Right atrium auricular region (tissue), 2 donors: Measurements from ENCODE around the gene ENO4. TPM values are rescaled to one million over a fixed set of nuclear protein-coding genes. Genes with fewer than 3 reads are reported as not detected.

ENCODE experiments used
- DNase-seq: peaks from one replicate; pipeline ENCODE4 v3.0.0-alpha.2; 2019; ENCODE audit warnings: low spot score
- H3K27ac ChIP-seq, 2 donors: fragments of 200-600 bp; sonication (generic); 1 replicate in 1 of 2; 2 replicates in 1 of 2; pipeline ENCODE4 v1.5.1; 2016 to 2019
- H3K27me3 ChIP-seq, 2 donors: fragments of 200-600 bp; sonication (generic); one replicate each; pipeline versions ENCODE4 v1.5.1 to v1.6.0; 2017 to 2019
- H3K36me3 ChIP-seq: fragments of 200-600 bp; sonication (generic); one replicate; pipeline ENCODE4 v1.5.1; 2016
- H3K4me1 ChIP-seq, 2 donors: fragments of 200-600 bp; sonication (generic); one replicate each; pipeline versions ENCODE4 v1.5.1 to v1.6.0; 2017 to 2019
- H3K4me3 ChIP-seq, 2 donors: fragments of 200-600 bp; sonication (generic); 1 replicate in 1 of 2; 2 replicates in 1 of 2; pipeline ENCODE4 v1.5.1; 2017 to 2019; ENCODE audit warnings: mild to moderate bottlenecking in 1 of 2, moderate library complexity in 1 of 2
- H3K9me3 ChIP-seq, 2 donors: fragments of 200-600 bp; sonication (generic); one replicate each; pipeline ENCODE4 v1.5.1; 2019
- CTCF ChIP-seq, 2 donors: fragments of 200-600 bp; sonication (generic); IDR thresholded peaks; one replicate each; pipeline ENCODE4 v1.5.1; 2019; ENCODE audit warnings: antibody characterized with exemption in 2 of 2
- total RNA-seq, 2 donors: library from RNA; depleted of rRNA; stranded (reverse); fragments of >200 nt; gene quantifications; one replicate each; pipeline ENCODE4 v1.1.0, GENCODE V29; 2016

The ENO4 gene
- total RNA-seq, 2 donors from 2014 or later: 0.15 TPM; not detected in 1

- peak overlapping the region; percentile 69 to 72 for H3K27ac ChIP-seq
These were observed 836 bp downstream of the ENO4 start for GRCh38 chr10:116850058-116850611.

GRCh38 chr10:116852246-116852645 lies 2.9 kb downstream of the ENO4 start:
- peaks cover 0 to 12% of the 10 kb centered on the region in 2 donors for H3K4me1 ChIP-seq
- no peak overlapping the region for H3K27ac ChIP-seq
- H3K36me3 ChIP-seq: no peaks in the 10 kb centered on the region
- no peak for TF ChIP-seq CTCF (IDR thresholded peaks at IDR 0.05)
- no peak overlapping the region for H3K4me3 ChIP-seq
- H3K27me3 ChIP-seq: no peaks in the 10 kb centered on the region
- DNase-seq: no peak
- H3K9me3 ChIP-seq: no peaks in the 10 kb centered on the region

More at GRCh38 chr10:116850058-116850611, 836 bp downstream of the ENO4 start:
- no peak for TF ChIP-seq CTCF (IDR thresholded peaks at IDR 0.05)
- no peaks in the 10 kb centered on the region for H3K9me3 ChIP-seq
- H3K36me3 ChIP-seq: no peaks in the 10 kb centered on the region
- H3K27me3 ChIP-seq: no peaks in the 10 kb centered on the region
- peak overlapping the region; percentile 56 to 61 for H3K4me3 ChIP-seq
- peaks cover 0 to 12% of the 10 kb centered on the region in 2 donors for H3K4me1 ChIP-seq
- DNase-seq: no peak

GRCh38 chr10:116853287-116853686 lies 4.0 kb downstream of the ENO4 start:
- no peak overlapping the region for H3K4me3 ChIP-seq
- no peak for TF ChIP-seq CTCF (IDR thresholded peaks at IDR 0.05)
- no peak overlapping the region for H3K27ac ChIP-seq
- H3K36me3 ChIP-seq: no peaks in the 10 kb centered on the region
- peaks cover 0 to 7% of the 10 kb centered on the region in 2 donors for H3K9me3 ChIP-seq
- peaks cover 0 to 12% of the 10 kb centered on the region in 2 donors for H3K4me1 ChIP-seq
- H3K27me3 ChIP-seq: no peaks in the 10 kb centered on the region
- no peak for DNase-seq

GRCh38 chr10:116853701-116854100 lies 4.4 kb downstream of the ENO4 start:
- TF ChIP-seq CTCF (IDR thresholded peaks at IDR 0.05): no peak
- no peak overlapping the region for H3K4me3 ChIP-seq
- no peak overlapping the region for H3K27ac ChIP-seq
- H3K4me1 ChIP-seq: peaks cover 0 to 8% of the 10 kb centered on the region in 2 donors
- H3K36me3 ChIP-seq: no peaks in the 10 kb centered on the region
- DNase-seq: no peak
- H3K27me3 ChIP-seq: no peaks in the 10 kb centered on the region
- peaks cover 0 to 11% of the 10 kb centered on the region in 2 donors for H3K9me3 ChIP-seq

GRCh38 chr10:116857156-116857555 lies 7.9 kb downstream of the ENO4 start:
- Histone ChIP-seq H3K27me3 (no peaks in the 10 kb centered on the region), H3K4me3 (no peak overlapping the region), H3K4me1 (no peaks in the 10 kb centered on the region), H3K9me3 (peaks cover 0 to 11% of the 10 kb centered on the region in 2 donors), H3K27ac (no peak overlapping the region), H3K36me3 (no peaks in the 10 kb centered on the region)
- DNase-seq: no peak
- TF ChIP-seq CTCF (IDR thresholded peaks at IDR 0.05): no peak

GRCh38 chr10:116861796-116862195 lies 12.5 kb downstream of the ENO4 start:
- no peaks in the 10 kb centered on the region for H3K4me1 ChIP-seq
- DNase-seq: no peak
- H3K4me3 ChIP-seq: no peak overlapping the region
- H3K36me3 ChIP-seq: no peaks in the 10 kb centered on the region
- H3K27me3 ChIP-seq: no peaks in the 10 kb centered on the region
- no peak overlapping the region for H3K27ac ChIP-seq
- no peak for TF ChIP-seq CTCF (IDR thresholded peaks at IDR 0.05)
- peaks cover 0 to 11% of the 10 kb centered on the region in 2 donors for H3K9me3 ChIP-seq
